Measurements from ENCODE around the gene ZSWIM6. TPM values are rescaled to one million over a fixed set of nuclear protein-coding genes. Genes with fewer than 3 reads are reported as not detected.

The ZSWIM6 gene
- total RNA-seq, result 10.4 and 12.2 TPM in 2 replicates

DNA sequence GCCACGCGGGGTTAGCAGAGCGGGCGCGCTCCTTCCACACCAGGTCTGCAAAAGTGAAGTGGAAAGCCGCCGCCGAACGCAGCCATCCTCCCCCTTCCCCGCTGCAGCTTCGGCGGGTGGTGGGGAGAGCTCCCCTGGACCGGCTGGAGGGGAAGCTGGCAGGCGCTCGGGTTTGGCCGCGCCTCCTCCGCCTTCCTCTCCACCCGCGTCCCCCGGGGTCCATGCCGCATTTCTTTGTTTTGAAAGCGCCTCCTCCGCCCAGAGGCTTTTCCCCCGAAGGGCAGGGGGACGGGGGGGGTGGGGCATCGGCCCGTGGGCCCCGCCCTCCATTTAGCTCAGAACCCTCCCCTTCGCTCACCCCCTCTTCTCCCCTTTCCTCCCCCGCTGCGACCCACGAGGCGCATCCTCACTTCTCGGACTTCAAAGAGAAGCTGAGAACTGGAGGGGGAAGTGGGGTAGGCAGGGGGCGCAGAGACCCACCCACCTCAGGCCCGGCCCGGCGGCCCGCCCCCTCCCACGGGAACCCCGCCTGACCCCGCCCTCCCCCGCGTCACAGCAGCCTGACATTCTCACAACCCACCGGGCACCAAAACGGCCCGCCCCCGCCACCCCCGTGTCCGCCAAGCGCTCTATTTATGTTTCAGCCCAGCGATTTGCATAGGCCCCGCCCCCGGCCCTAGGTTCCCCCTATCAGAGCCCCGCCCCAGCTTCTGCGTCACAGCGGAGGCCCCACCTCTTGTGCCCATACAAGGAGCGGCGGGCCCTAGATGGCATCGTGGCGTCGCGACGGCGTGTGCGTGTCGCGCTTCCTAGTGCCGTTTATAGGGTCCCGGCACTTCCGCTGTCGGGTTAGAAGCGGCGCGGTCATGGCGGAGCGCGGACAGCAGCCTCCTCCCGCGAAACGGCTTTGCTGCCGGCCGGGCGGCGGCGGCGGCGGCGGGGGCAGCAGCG, at the start of gene ZSWIM6:
TSS of gene ZSWIM6 (plus strand) at position 852 of the 951 bp plus-strand sequence. CDS start at position 867, 15 bp downstream.

Other genes with a start within 250 kb of the ZSWIM6 start
- 58.5 and 102 TPM in 2 replicates for gene SMIM15, start 169.8 kb upstream of the ZSWIM6 start, total RNA-seq

Measured in smooth muscle cell of the umbilical artery (primary cell).